Thoracic aorta (tissue), 2 donors: ENCODE results near the gene GALNT6. TPM values are rescaled to one million over a fixed set of nuclear protein-coding genes. Genes with fewer than 3 reads are reported as not detected.

Experiments
- ATAC-seq: fragments of 150-250 bp; one replicate; pipeline ENCODE4 v1.8.0; 2017; ENCODE audit warnings: low read depth; ENCODE audit not compliant: insufficient number of reproducible peaks, low FRiP score
- DNase-seq: peaks from one replicate; pipeline ENCODE4 v3.0.0-alpha.2; 2020; ENCODE audit warnings: low spot score
- H3K27ac ChIP-seq, 2 donors: fragments of 200-600 bp; sonication (generic); 1 replicate in 1 of 2; 2 replicates in 1 of 2; pipeline ENCODE4 v1.5.1; 2016; ENCODE audit warnings: mild to moderate bottlenecking in 2 of 2, moderate library complexity in 2 of 2
- H3K27me3 ChIP-seq: fragments of 200-600 bp; sonication (generic); replicated peaks from 2 replicates; pipeline ENCODE4 v1.6.0; 2016; ENCODE audit warnings: mild to moderate bottlenecking; ENCODE audit not compliant: insufficient read depth
- H3K36me3 ChIP-seq: fragments of 200-600 bp; sonication (generic); one replicate; pipeline ENCODE4 v1.5.1; 2016
- H3K4me1 ChIP-seq, 2 donors: fragments of 200-600 bp; sonication (generic); 1 replicate in 1 of 2; 2 replicates in 1 of 2; pipeline versions ENCODE4 v1.5.1 to v1.6.0; 2016; ENCODE audit warnings: low read depth in 2 of 2, mild to moderate bottlenecking in 1 of 2; ENCODE audit not compliant: control insufficient read depth in 1 of 2
- H3K4me3 ChIP-seq: fragments of 200-600 bp; sonication (generic); 2 replicates; pipeline ENCODE4 v1.5.1; 2016; ENCODE audit warnings: mild to moderate bottlenecking
- H3K9me3 ChIP-seq: fragments of 200-600 bp; sonication (generic); 2 replicates; pipeline ENCODE4 v1.5.1; 2016
- CTCF ChIP-seq: fragments of 200-600 bp; sonication (generic); IDR thresholded peaks from one replicate; pipeline ENCODE4 v1.5.1; 2019; ENCODE audit warnings: antibody characterized with exemption
- total RNA-seq, 2 donors: library from RNA; depleted of rRNA; stranded (reverse); fragments of >200 nt; gene quantifications; one replicate each; pipeline versions ENCODE4 v1.1.0 to v1.2.3, GENCODE V29; 2016

GALNT6 gene
- total RNA-seq, 2 donors from 2014 or later: 9.9 to 11.5 TPM

GRCh38 chr12:51362307-51362706 lies 28.9 kb downstream of the GALNT6 start:
- ATAC-seq: no peak
- Histone ChIP-seq H3K9me3 (no peaks in the 10 kb centered on the region), H3K36me3 (no peaks in the 10 kb centered on the region), H3K4me3 (no peak overlapping the region), H3K4me1 (no peaks in the 10 kb centered on the region), H3K27ac (no peak overlapping the region), H3K27me3 (no peaks in the 10 kb centered on the region)
- DNase-seq: no peak
- no peak for TF ChIP-seq CTCF

- Histone ChIP-seq H3K4me1 (no peaks in the 10 kb centered on the region), H3K9me3 (no peaks in the 10 kb centered on the region), H3K27me3 (no peaks in the 10 kb centered on the region), H3K36me3 (no peaks in the 10 kb centered on the region), H3K27ac (no peak overlapping the region), H3K4me3 (no peak overlapping the region)
- no peak for TF ChIP-seq CTCF
- DNase-seq: no peak
- ATAC-seq: no peak
Measured at GRCh38 chr12:51361161-51362016, 29.8 kb downstream of the GALNT6 start.

- no peaks in the 10 kb centered on the region for H3K4me1 ChIP-seq
- no peaks in the 10 kb centered on the region for H3K36me3 ChIP-seq
- no peak overlapping the region for H3K4me3 ChIP-seq
- no peak overlapping the region for H3K27ac ChIP-seq
- no peaks in the 10 kb centered on the region for H3K27me3 ChIP-seq
- no peak for DNase-seq
- ATAC-seq: no peak
- H3K9me3 ChIP-seq: no peaks in the 10 kb centered on the region
- TF ChIP-seq CTCF: no peak
Measured at GRCh38 chr12:51360315-51360714, 30.9 kb downstream of the GALNT6 start.

GRCh38 chr12:51359851-51360250 lies 31.4 kb downstream of the GALNT6 start:
- DNase-seq: no peak
- H3K4me3 ChIP-seq: no peak overlapping the region
- no peaks in the 10 kb centered on the region for H3K9me3 ChIP-seq
- TF ChIP-seq CTCF: no peak
- H3K27me3 ChIP-seq: no peaks in the 10 kb centered on the region
- H3K4me1 ChIP-seq: no peaks in the 10 kb centered on the region
- no peaks in the 10 kb centered on the region for H3K36me3 ChIP-seq
- no peak overlapping the region for H3K27ac ChIP-seq
- ATAC-seq: no peak

- DNase-seq: no peak
- H3K4me1 ChIP-seq: no peaks in the 10 kb centered on the region
- H3K27me3 ChIP-seq: no peaks in the 10 kb centered on the region
- no peak for TF ChIP-seq CTCF
- H3K27ac ChIP-seq: no peak overlapping the region
- H3K36me3 ChIP-seq: no peaks in the 10 kb centered on the region
- no peaks in the 10 kb centered on the region for H3K9me3 ChIP-seq
- no peak overlapping the region for H3K4me3 ChIP-seq
- ATAC-seq: no peak
Measured at GRCh38 chr12:51358496-51358895, 32.7 kb downstream of the GALNT6 start.
